ENCODE measurements around the gene LDLRAD4.

DNA sequence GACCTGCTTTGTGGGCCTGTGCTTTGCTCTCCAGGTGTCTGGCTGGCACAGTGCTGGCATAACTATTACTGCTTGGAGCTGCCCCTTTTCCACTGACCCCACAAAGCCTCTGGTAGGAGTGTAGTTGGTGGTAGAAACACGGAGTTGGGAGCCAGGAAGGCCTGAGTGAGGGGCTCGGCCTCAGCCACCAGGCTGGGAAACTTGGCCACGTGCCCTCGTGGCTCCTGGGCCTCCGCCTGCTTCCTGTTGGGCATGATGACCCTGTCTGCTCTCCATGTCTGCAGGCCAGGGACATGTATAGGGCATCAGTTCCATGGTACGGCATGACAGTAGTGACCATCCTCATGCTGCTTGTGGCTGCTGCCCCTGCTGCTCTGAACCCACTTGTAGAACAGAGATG lies 266.6 kb downstream of the LDLRAD4 start:
- TF ChIP-seq CREB1 (CRISPR knock-in tag; IDR thresholded peaks at IDR 0.05; ENCODE audit: low read depth), result no peak
- TF ChIP-seq, protein P1, sequence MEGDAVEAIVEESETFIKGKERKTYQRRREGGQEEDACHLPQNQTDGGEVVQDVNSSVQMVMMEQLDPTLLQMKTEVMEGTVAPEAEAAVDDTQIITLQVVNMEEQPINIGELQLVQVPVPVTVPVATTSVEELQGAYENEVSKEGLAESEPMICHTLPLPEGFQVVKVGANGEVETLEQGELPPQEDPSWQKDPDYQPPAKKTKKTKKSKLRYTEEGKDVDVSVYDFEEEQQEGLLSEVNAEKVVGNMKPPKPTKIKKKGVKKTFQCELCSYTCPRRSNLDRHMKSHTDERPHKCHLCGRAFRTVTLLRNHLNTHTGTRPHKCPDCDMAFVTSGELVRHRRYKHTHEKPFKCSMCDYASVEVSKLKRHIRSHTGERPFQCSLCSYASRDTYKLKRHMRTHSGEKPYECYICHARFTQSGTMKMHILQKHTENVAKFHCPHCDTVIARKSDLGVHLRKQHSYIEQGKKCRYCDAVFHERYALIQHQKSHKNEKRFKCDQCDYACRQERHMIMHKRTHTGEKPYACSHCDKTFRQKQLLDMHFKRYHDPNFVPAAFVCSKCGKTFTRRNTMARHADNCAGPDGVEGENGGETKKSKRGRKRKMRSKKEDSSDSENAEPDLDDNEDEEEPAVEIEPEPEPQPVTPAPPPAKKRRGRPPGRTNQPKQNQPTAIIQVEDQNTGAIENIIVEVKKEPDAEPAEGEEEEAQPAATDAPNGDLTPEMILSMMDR (conservative IDR thresholded peaks at IDR 0.05; ENCODE audit: low read depth in 2 of 2), result no peak
- TF ChIP-seq EZH2 (IDR thresholded peaks at IDR 0.05; ENCODE audit: low read depth, unreplicated experiment), result no peak

Measured in GM23338 (cell line).